Fibroblast of the aortic adventitia (primary cell): Measurements from ENCODE around the gene SPACA9. TPM values are rescaled to one million over a fixed set of nuclear protein-coding genes. Genes with fewer than 3 reads are reported as not detected.

Experiments
- DNase-seq: peaks from one replicate; pipeline ENCODE4 v3.0.0-alpha.2; 2010; ENCODE audit warnings: low read depth
- H3K4me3 ChIP-seq: 2 replicates; pipeline ENCODE4 v1.5.1; 2011; ENCODE audit warnings: low read depth, mild to moderate bottlenecking, control low read depth, low read length, moderate library complexity
- total RNA-seq: library from RNA; depleted of rRNA; stranded (reverse); fragments of >200 nt; gene quantifications from 2 replicates; pipeline ENCODE4 v1.2.3, GENCODE V29; 2012; ENCODE audit warnings: low replicate concordance
- TF ChIP-seq, protein P1 (sequence below): IDR thresholded peaks from 2 replicates; pipeline ENCODE4 v1.5.1; 2011; ENCODE audit warnings: mild to moderate bottlenecking, low read length, control low read depth, inconsistent platforms; ENCODE audit not compliant: insufficient read depth

SPACA9 gene
- total RNA-seq, 1 donor, result 2.7 TPM

DNA sequence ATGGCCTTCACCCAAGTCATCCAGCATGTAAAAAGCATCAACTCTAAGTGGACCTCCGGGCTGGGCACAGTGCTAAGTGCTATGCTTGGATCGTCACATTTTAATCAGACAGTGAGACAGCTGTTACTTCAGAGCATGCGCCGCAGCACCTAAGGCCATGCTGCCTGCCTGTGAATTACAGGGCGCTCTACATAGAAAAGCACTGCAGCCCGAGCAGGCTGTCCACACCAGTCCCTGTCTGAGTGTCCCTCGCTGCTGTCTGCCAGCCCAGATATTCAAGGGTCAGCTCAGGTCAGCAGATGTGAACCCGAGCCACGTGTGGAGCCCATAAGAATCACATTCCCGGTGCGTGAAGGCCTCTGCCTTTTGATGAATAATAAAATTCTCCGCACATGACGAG, 37.7 kb upstream of the SPACA9 start:
- no peak for DNase-seq
- no peak overlapping the region for H3K4me3 ChIP-seq
- TF ChIP-seq, protein P1, sequence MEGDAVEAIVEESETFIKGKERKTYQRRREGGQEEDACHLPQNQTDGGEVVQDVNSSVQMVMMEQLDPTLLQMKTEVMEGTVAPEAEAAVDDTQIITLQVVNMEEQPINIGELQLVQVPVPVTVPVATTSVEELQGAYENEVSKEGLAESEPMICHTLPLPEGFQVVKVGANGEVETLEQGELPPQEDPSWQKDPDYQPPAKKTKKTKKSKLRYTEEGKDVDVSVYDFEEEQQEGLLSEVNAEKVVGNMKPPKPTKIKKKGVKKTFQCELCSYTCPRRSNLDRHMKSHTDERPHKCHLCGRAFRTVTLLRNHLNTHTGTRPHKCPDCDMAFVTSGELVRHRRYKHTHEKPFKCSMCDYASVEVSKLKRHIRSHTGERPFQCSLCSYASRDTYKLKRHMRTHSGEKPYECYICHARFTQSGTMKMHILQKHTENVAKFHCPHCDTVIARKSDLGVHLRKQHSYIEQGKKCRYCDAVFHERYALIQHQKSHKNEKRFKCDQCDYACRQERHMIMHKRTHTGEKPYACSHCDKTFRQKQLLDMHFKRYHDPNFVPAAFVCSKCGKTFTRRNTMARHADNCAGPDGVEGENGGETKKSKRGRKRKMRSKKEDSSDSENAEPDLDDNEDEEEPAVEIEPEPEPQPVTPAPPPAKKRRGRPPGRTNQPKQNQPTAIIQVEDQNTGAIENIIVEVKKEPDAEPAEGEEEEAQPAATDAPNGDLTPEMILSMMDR, result no peak

DNA sequence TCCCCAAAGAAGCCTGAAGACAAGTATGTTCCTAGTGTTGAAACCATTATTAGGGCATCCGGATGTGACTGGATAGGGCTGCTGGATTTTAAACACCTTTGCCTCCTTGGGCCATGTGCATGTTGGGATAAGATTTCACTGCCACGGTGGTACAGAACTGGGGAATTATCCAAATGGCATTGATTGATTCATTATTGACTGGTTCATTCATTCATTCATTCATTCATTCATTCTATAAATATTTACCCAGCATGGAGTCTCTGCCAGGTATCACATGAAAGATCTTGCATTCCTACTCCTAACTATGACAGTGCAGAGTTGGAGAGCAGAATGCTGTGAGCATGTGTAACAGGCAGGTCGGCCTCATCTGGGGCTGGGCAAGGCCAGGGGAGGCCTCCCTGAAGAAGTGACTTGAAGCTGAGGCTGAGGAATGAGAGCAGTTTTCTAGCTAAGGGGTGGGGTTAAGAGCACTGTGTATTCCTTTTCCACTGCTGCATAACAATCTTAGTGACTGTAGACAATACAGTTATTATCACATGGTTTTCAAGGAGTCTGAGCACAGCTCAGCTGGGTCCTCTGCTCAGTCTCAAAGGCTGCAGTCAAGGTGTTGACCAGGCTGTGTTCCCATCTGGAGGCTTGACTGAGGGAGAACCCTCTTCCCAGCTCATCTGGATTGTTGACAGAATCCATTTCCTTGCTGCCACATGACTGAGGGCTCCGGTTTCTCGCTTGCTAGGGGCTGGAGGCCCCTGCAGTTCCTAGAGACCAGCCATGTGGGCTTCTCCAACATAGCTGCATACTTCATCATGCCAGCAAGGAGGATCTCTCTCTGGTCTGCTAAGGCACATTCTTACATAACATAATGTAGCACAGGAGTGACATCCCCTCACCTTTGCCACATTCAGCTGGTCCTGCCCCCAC, 36.3 kb upstream of the SPACA9 start:
- no peak for DNase-seq
- no peak overlapping the region for H3K4me3 ChIP-seq
- TF ChIP-seq, protein P1, result no peak

DNA sequence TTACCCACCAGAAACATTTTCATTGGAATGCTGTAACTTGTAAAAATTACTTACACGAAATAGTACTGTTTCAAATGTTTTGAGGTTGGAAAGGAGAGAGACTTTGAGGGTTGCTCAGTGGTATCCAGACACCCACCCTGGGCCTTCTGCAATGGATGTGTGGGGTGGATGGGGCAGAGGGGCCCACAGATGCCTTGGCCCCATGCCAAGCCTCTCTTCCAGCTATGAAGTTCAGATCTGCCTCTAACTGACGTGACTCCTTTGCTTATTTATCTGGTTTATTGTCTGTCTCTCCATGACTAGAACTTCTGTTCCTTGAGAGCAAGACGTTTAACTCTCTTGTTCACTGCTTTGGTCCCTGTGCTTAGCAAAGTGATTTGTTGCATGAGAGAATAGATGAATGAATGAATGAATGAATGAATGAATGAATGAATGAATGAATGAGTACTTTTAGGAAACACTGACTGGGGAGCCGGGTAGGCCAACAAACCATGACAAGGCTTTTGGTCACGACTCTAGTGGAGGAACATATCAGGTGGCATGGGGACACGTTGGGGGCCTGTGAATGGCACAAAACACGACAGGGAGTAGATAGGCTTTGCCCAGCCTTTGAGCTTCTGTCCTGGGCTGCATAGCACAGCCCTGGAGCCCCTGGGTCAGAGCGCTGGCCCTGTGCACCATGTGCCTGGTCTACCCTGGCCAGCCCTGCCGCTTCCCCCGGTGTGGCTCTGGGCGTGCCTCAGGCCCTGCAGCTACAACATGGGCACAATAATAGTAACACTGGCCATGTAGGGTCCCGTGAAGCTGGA, 32.4 kb upstream of the SPACA9 start:
- no peak for DNase-seq
- no peak overlapping the region for H3K4me3 ChIP-seq
- TF ChIP-seq, protein P1, result no peak

DNA sequence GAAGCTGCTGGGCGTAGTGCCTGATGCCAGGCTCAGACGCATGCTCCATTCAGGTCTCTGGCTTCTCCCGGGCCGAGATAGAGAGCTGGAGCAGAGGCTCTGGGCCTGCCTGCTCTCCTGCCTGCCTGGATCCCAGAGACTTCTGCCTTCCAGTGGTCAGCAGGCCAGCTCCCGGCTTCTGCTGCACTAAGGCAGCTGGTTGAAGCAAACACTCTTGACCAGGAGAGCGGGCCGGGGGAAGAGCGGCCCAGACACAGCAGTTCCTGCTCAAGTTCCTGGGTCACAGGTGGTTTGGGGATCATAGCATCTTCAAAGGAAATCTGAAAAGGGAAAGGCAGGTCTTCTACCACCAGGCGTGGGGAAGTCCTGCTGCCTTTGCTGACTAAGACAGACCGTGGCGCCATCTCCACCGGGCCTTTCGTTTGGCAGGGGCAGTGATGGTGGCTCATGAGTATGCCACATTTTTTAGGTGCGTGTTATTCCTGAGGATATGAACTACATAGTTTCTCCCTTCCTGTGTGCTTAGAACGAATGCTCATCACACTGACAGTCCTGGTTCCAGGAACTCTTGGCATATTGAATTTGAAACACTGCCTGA, 31.7 kb upstream of the SPACA9 start:
- DNase-seq, result no peak
- TF ChIP-seq, protein P1, result no peak
- H3K4me3 ChIP-seq, result no peak overlapping the region

DNA sequence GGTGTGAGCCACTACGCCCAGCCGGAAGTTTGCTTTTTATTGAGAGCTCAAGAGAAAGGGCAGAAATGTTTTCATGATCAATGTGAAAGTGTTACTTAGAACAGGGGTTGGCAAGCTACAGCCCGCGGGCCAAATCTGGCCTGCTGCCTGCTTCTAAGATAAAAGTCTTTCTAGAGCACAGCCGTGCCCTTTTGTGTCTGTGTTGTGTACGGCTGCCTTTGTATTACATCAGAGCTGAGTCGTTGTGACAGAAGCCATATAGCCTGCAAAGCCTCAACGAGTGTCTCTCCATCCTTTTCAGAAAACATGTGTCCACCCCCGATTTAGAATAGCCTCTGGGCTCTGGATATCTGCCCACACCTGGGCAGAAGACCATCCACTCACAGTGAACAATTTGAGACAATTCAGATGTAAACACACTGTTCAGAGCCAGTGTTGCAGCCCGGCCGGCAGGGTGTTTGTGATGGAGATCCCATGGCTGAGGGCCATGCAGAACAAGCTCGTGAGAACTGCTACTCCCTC, 29.5 kb upstream of the SPACA9 start:
- no peak overlapping the region for H3K4me3 ChIP-seq
- peak; percentile 12 for DNase-seq
- TF ChIP-seq, protein P1, result no peak

DNA sequence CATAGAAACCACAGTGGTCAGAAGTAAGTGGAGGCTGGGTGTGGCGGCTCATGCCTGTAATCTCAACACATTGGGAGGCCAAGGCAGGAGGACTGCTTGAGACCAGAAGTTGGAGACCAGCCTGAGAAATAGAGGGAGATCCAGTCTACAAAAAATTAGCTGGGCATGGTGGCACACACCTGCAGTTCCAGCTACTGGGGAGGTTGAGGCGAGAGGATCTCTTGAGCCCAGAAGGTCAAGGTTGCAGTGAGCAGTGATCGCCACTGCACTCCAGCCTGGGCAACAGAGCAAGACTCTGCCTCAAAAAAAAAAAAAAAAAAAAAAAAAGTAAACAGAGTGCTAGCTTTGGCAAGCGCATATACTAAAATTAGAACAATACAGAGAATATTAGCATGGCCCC, 25.2 kb upstream of the SPACA9 start:
- no peak overlapping the region for H3K4me3 ChIP-seq
- TF ChIP-seq, protein P1, result no peak
- no peak for DNase-seq
